Loucy (cell line): ENCODE results near the gene ADGRD1.

ENCODE experiments used
- H2AFZ ChIP-seq: fragments of 200-600 bp; sonication (generic); 2 replicates; pipeline ENCODE4 v1.6.0; 2016; ENCODE audit warnings: antibody characterized with exemption, mild to moderate bottlenecking, low read length, moderate library complexity
- H3F3A ChIP-seq: fragments of 200-600 bp; 2 replicates; pipeline ENCODE4 v1.6.0; 2016; ENCODE audit warnings: antibody characterized with exemption, low read depth, mild to moderate bottlenecking
- H3K27me3 ChIP-seq: fragments of 200-600 bp; sonication (generic); 2 replicates; pipeline ENCODE4 v1.6.1; 2014; ENCODE audit warnings: low read length, mild to moderate bottlenecking; ENCODE audit not compliant: insufficient read depth, poor library complexity, severe bottlenecking
- H3K36me3 ChIP-seq: fragments of 200-600 bp; sonication (generic); 2 replicates; pipeline ENCODE4 v1.6.1; 2016; ENCODE audit warnings: low read length; ENCODE audit not compliant: insufficient read depth
- H3K4me1 ChIP-seq: fragments of 200-600 bp; sonication (generic); 2 replicates; pipeline ENCODE4 v1.5.1; 2014; ENCODE audit warnings: low read length, mild to moderate bottlenecking; ENCODE audit not compliant: insufficient read depth, poor library complexity, severe bottlenecking
- H3K4me2 ChIP-seq: fragments of 200-600 bp; sonication (generic); 2 replicates; pipeline ENCODE4 v1.6.0; 2014; ENCODE audit warnings: antibody characterized with exemption, low read length, low read depth, mild to moderate bottlenecking; ENCODE audit not compliant: poor library complexity, severe bottlenecking
- H3K4me3 ChIP-seq: fragments of 200-600 bp; sonication (generic); 2 replicates; pipeline ENCODE4 v1.5.1; 2014; ENCODE audit warnings: low read length, mild to moderate bottlenecking, mixed read lengths; ENCODE audit not compliant: poor library complexity, severe bottlenecking
- H3K79me2 ChIP-seq: fragments of 200-600 bp; sonication (generic); 2 replicates; pipeline ENCODE4 v1.6.1; 2014; ENCODE audit warnings: low read length; ENCODE audit not compliant: insufficient read depth
- H3K9ac ChIP-seq: fragments of 200-600 bp; sonication (generic); 2 replicates; pipeline ENCODE4 v1.6.0; 2014; ENCODE audit warnings: mild to moderate bottlenecking, low read depth, low read length, moderate library complexity; ENCODE audit not compliant: poor library complexity, severe bottlenecking
- H3K9me2 ChIP-seq: fragments of 200-600 bp; sonication (generic); replicated peaks from 2 replicates; pipeline ENCODE4 v1.6.1; 2016; ENCODE audit warnings: low read depth, low read length, mixed read lengths
- H3K9me3 ChIP-seq: fragments of 200-600 bp; sonication (generic); 2 replicates; pipeline ENCODE4 v1.6.1; 2014; ENCODE audit warnings: mild to moderate bottlenecking, antibody characterized with exemption, low read length, low read depth; ENCODE audit not compliant: insufficient read depth
- H4K20me1 ChIP-seq: fragments of 200-600 bp; sonication (generic); 2 replicates; pipeline ENCODE4 v1.6.0; 2014; ENCODE audit warnings: antibody characterized with exemption, low read length, mild to moderate bottlenecking; ENCODE audit not compliant: insufficient read depth, poor library complexity, severe bottlenecking
- EZH2phosphoT487 ChIP-seq: fragments of 200-600 bp; IDR thresholded peaks from 2 replicates; pipeline ENCODE4 v1.6.1; 2018; ENCODE audit warnings: antibody characterized with exemption, mild to moderate bottlenecking, moderate library complexity, borderline replicate concordance
- TF ChIP-seq, protein P1 (sequence below): fragments of 200-600 bp; sonication (generic); conservative IDR thresholded peaks from 2 replicates; pipeline ENCODE4 v1.5.1; 2014; ENCODE audit warnings: mild to moderate bottlenecking, antibody characterized with exemption, low read length

The ADGRD1 gene

DNA sequence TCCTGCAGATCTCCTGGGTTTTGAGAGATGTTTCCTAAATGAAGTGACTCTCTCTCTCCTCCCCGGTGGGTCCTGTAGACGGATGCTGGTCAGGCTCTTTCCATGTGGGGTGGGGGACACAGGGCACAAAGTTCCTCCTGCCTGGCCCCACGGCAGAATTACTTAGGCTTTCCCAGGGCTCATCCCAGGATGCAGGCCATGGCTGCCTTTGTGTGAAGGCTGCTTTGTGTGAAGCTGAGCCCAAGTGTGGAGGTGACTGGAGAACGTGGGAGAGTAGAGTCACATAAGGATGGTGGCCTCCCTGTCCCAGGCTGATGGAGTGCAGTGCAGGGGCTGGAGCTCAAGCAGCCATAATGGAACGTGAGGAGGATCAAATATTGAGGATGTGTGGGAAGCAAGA is 200.2 kb downstream of the ADGRD1 start:
- Histone ChIP-seq H3K9me2 (no peaks in the 10 kb centered on the region), H2AFZ (no peak overlapping the region), H3K4me3 (no peak overlapping the region), H3K36me3 (no peaks in the 10 kb centered on the region), H3K9ac (no peak overlapping the region), H3K79me2 (no peaks in the 10 kb centered on the region), H3K27me3 (no peaks in the 10 kb centered on the region), H3F3A (no peaks in the 10 kb centered on the region), H4K20me1 (no peaks in the 10 kb centered on the region), H3K4me2 (no peak overlapping the region), H3K4me1 (no peaks in the 10 kb centered on the region), H3K9me3 (no peaks in the 10 kb centered on the region)
- TF ChIP-seq, protein P1, sequence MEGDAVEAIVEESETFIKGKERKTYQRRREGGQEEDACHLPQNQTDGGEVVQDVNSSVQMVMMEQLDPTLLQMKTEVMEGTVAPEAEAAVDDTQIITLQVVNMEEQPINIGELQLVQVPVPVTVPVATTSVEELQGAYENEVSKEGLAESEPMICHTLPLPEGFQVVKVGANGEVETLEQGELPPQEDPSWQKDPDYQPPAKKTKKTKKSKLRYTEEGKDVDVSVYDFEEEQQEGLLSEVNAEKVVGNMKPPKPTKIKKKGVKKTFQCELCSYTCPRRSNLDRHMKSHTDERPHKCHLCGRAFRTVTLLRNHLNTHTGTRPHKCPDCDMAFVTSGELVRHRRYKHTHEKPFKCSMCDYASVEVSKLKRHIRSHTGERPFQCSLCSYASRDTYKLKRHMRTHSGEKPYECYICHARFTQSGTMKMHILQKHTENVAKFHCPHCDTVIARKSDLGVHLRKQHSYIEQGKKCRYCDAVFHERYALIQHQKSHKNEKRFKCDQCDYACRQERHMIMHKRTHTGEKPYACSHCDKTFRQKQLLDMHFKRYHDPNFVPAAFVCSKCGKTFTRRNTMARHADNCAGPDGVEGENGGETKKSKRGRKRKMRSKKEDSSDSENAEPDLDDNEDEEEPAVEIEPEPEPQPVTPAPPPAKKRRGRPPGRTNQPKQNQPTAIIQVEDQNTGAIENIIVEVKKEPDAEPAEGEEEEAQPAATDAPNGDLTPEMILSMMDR = no peak
- no peak for TF ChIP-seq EZH2phosphoT487

DNA sequence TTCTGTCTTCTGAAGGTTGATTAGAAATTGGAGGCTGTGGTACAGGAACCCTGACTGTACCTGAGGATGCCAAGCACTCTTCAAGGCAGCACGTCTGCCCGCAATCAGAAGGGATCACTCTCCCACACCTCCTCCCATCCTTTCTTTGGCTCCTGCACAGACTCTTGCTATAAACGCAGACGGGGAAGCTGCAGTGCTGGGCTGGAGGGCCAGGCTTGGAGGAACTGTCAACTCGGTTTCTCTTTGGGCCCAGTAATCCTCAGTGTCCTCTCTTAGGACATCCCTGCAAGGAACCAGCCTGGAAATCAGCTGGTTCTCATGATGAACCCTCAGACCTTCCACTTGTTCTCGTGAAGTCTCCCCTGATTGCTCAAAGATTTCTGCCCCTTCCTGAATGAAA is 201.4 kb downstream of the ADGRD1 start:
- H3K9ac ChIP-seq = no peak overlapping the region
- no peaks in the 10 kb centered on the region for H3K79me2 ChIP-seq
- TF ChIP-seq, protein P1 = no peak
- no peak for TF ChIP-seq EZH2phosphoT487
- no peaks in the 10 kb centered on the region for H3K9me2 ChIP-seq
- H2AFZ ChIP-seq = no peak overlapping the region
- H3K27me3 ChIP-seq = no peaks in the 10 kb centered on the region
- no peak overlapping the region for H3K4me2 ChIP-seq
- H3K36me3 ChIP-seq = no peaks in the 10 kb centered on the region
- H3K4me1 ChIP-seq = no peaks in the 10 kb centered on the region
- no peaks in the 10 kb centered on the region for H4K20me1 ChIP-seq
- no peaks in the 10 kb centered on the region for H3K9me3 ChIP-seq
- H3F3A ChIP-seq = no peaks in the 10 kb centered on the region
- no peak overlapping the region for H3K4me3 ChIP-seq

DNA sequence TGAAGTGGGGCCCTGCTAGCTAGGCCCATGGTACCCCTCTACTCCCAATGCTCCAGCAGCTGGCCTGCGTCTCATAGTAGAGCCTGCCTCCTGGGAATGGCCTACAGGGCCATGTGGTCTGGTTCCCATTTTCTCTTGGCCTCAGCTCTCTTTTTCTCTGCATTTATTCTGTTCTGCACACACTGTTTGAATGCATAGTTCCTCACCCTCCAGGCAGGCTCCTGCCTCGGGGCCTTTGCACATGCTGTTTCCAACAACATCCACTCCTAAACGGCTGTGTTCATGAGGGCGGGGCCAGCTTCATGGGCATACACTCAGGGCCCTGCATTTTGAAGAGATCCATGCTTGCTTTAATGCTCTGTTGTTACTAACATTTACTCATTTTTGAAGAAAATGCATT is 204.0 kb downstream of the ADGRD1 start:
- H3K9me3 ChIP-seq = no peaks in the 10 kb centered on the region
- no peaks in the 10 kb centered on the region for H3K36me3 ChIP-seq
- no peak overlapping the region for H3K9ac ChIP-seq
- H3K4me2 ChIP-seq = no peak overlapping the region
- H3K27me3 ChIP-seq = no peaks in the 10 kb centered on the region
- no peaks in the 10 kb centered on the region for H3F3A ChIP-seq
- no peak overlapping the region for H2AFZ ChIP-seq
- no peaks in the 10 kb centered on the region for H4K20me1 ChIP-seq
- no peak overlapping the region for H3K4me3 ChIP-seq
- no peaks in the 10 kb centered on the region for H3K4me1 ChIP-seq
- H3K9me2 ChIP-seq = no peaks in the 10 kb centered on the region
- TF ChIP-seq, protein P1 = no peak
- no peak for TF ChIP-seq EZH2phosphoT487
- no peaks in the 10 kb centered on the region for H3K79me2 ChIP-seq
